ENCODE results near the gene ARL2.
"Not testable (repeated sequence)": the region's sequence is repeated elsewhere in the genome, so short reads cannot be mapped to it uniquely, and the experiment has no call there.

ARL2 gene

DNA sequence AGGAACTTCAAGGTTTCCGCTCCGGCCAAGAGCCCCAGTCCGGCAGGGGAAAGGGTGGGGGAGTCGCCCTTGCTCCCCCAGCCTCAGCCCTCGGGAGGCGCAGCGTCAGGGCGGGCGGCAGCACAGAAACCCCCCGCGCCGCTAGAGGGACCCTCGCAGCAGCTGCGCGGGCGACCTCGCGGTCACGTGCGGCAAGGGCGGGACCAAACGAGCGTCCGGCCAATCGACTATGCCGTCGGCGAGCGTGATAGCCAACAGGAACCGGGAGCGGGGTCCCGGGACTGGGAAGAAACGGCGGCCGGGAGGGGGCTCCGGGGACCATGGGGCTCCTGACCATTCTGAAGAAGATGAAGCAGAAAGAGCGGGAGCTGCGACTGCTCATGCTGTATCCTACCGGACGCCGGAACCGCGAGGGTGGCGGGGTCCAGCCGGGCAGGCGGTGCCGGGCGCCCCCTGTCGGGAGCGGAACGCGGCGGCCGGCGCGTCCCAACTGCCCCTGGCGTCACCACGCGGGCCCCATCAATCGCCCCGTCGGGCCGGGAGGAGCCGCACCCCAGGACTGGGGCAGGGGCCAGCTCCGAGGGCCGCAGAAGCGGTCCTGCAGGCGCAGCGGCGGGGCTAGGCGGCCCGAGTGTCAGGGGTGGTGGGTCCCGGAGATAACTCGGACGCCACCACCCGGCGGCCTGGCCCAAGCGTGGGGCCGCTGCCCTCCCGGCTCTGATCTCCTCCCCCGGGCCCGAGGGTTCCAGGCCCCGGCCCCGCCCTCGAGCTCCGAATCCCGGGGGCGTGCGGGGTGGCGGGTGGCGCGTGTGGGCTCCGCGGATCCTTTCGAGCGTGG is at the start of gene ARL2:
Gene ARL2, plus strand, starts transcription at position 273 of the 838 bp plus-strand sequence. Its CDS starts 48 bp downstream, at position 321.
- peak; percentile 84 for DNase-seq

- no peak for DNase-seq
These were observed 46.6 kb upstream of the ARL2 start for GRCh38 chr11:64967375-64967774.

DNA sequence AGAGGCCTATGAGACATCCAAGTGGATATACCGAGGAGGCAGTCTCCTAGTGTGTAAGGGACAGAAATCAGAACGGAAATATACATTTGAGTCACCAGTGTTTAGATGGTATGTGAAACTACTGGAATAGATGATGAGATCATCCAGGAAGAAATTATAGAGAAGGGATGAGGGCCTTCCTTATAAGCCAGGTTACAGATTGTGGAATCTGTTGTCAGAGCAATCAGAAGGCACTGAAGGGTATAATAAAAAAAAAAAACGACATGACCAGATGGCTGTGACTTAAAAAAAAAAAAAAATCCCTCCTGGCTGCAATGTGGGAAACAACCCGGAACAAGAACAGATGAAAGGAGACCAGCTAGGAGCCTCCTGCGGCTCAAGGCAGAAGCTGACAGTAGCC is 44.8 kb upstream of the ARL2 start:
- DNase-seq: no peak

- no peak for DNase-seq
These were observed 43.2 kb upstream of the ARL2 start for GRCh38 chr11:64970731-64971151.

DNA sequence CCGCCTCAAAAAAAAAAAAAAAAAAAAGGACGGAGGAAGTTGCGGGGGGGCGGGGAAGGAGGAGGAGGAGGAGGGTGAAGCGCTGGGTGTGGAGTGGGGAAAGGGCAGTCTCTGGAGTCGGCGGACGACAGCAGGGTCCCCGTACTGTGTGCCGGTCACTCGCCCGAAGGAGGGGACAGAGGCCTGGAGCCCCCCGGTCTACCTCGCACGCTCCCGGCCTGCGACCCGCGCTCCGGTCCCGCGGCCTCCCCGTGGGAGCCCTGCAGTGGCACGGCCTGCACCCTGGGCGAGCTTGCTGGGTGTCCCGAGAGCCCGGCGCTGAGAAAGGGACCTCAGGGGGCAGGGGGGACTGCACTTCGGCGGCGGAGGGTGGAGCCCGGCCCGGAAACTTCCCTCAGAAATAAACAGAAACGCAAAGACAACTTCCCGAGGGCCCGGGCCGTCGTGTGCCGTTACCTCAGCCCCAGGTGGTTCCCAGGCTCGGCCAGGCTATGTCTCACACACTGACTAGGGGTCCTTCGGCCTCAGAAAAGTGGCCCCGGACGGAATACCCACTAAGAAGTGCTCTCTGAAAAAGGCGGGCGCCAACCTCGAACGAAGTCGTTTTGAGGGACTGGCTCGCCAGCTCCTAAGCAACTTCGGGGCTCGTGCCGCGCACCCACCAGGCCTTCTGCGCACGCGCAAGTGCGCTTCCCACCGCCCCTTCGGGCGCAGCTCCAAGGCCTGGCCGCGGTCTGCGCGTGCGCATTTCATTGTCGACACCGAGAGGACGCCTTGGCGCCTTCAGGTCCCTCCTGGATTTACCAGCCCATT is 42.3 kb upstream of the ARL2 start, which contains the start of gene MAJIN:
Gene MAJIN, minus strand, starts transcription at position 688 of the 813 bp plus-strand sequence. CDS start 12,703 bp downstream, outside the sequence.
- DNase-seq: no peak

- no peak for DNase-seq
These were observed 39.8 kb upstream of the ARL2 start for GRCh38 chr11:64974124-64974523.

DNA sequence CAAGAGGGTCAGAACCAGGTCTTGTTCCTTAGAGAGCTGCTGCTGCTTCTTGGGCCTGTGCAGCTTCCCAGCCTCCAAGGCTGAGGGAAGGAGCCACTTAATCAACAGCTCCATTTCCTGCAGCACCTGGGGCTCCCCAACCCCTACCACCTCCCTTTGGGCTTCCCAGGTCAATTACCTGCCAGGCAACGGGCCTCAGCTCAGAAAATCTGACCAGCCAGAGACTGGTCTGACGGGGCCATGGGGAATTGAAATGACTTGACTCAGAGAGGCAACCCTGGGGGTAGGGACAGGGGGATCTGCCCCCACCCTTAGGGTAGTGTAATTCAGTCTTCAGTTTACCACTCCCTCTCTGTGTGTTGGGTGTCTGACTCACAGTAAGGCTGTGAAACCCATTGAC is 37.3 kb upstream of the ARL2 start:
- no peak for DNase-seq

DNA sequence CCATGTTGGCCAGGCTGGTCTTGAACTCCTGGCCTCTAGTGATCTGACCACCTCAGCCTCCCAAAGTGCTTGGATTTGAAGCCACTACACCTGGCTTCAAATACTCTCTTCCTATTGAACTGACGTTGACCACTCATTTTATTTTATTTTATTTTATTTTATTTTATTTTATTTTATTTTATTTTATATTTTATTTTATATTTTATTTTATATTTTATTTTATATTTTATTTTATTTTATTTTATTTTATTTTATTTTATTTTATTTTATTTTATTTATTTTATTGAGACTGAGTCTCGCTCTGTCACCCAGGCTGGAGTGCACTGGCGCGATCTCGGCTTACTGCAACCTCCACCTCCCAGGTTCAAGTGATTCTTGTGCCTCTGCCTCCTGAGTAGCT is 30.6 kb upstream of the ARL2 start:
- not testable (repeated sequence) for DNase-seq

GRCh38 chr11:64987998-64988854 is 25.7 kb upstream of the ARL2 start:
- no peak for DNase-seq

GRCh38 chr11:64989416-64989815 is 24.5 kb upstream of the ARL2 start:
- DNase-seq: no peak

GRCh38 chr11:64990222-64990923 is 23.6 kb upstream of the ARL2 start:
- no peak for DNase-seq

- DNase-seq: no peak
These were observed 19.6 kb upstream of the ARL2 start for GRCh38 chr11:64994318-64994717.

- DNase-seq: no peak
These were observed 17.6 kb upstream of the ARL2 start for GRCh38 chr11:64996327-64996709.

DNA sequence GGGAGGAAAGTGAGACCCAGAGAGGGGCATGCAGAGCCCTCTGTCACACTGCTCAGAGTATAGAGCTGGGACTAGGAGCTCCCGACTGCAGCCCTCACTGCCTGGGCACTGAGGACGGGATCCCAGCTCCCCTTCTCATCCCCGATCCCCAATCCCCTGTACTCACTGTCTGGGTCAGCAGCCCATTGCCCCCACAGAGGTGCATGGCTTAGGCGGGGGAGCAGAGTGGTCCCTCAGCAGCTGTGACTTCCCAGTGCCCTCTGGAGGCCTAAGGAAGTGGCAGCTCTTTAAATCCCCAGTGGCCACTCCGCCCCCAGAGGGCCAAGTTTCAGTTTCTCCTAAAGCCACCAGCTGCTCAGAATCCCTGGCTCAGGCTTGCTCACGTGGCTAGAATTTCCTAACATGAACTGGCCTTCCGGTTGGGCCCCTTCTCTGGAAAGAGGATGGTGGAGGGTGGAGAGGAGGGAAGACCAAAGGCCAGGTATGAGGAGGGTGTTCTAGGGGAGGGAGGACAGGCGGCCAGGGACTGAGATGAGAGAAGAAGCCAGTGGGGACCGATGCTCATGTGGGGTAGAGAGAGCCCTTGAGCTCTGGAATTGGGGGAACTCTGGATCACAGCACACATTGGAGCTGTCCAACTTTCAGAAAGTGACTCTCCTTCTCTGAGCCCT is 17.1 kb upstream of the ARL2 start, which contains the start of gene BATF2:
Gene BATF2, minus strand, starts transcription at position 262 of the 671 bp plus-strand sequence. Its CDS starts 57 bp downstream, at position 205.
- DNase-seq: peak; percentile 51

- DNase-seq: peak; percentile 2
These were observed 15.8 kb upstream of the ARL2 start for GRCh38 chr11:64998141-64998540.

DNA sequence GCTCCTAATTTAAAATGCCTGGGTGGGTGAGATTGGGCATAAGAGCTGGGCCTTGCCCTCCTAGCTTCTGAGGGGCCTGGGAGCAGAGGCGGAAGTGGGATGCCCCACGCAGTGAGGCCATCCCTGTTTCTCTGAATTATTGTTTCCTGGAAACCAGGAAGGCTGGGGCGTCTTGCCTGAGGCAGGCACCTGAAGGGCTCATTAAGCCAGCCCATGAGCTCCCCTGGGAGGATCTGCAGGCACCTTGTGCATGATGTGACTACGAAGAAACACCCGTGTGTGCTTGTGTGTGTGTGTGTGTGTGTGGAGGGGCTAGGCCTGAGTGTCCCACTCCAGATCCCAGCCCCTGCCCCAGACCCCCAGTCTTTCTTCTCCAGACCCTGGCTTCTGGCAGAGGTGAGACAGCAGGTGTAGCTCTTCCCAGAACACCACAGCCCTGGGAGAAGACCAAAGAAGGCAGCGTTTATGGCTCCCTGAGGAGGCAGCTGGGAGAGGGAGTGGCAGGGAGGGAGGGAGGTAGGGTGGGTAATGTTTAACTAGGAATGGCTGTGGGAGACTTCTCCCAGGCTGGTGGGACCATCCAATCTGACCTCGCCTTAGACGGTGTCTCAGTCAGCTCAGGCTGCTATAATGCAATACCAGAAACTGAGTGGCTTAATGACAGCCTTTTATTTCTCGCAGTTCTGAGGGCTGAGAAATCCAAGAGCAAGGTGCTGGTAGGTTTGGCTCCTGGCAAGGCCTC is 15.1 kb upstream of the ARL2 start:
- DNase-seq: no peak

GRCh38 chr11:64999478-64999877 is 14.5 kb upstream of the ARL2 start:
- no peak for DNase-seq

GRCh38 chr11:65002706-65003105 is 11.3 kb upstream of the ARL2 start:
- DNase-seq: no peak

- DNase-seq: no peak
These were observed 10.7 kb upstream of the ARL2 start for GRCh38 chr11:65003282-65003681.

DNA sequence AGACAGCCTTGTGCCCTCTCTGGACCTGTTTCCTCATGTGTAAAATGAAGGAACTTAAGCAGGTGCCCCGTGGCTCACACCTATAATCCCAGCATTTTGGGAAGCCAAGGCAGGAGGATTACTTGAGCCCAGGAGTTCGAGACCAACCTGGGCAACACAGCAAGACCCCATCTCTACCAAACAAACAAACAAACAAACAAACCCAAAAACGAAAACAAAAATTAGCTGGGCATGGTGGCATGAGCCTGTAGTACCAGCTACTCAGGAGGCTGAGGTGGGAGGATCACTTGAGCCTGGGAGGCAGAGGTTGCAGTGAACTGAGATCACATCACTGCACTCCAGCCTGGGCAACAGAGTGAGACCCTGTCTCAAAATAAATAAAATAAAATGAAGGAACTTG is 10.0 kb upstream of the ARL2 start:
- DNase-seq: not testable (repeated sequence)

DNA sequence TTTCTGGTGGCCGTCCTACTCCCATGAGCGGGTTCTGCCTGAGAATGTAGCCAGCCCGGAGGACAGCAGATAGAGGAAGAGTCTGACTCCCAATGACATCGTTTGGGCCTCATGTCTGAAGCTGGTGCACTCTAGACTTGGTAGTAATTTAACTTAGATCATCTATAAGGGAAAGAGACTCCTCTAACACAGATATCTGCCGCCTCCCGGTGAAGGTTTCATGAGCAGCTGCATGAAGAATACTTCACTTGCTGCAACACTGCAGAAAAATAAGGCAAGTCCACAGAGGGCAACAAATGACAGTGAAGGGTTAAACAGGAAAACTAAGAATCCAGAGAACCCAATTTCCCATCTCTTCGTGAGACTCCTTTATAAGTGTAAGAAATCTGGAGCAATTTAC is 5.9 kb upstream of the ARL2 start:
- no peak for DNase-seq
